Measurements from ENCODE around the gene ACVR1B.
A peak's percentile ranks its signal among the peaks of the same experiment; 100 is the strongest.
"Not testable (repeated sequence)": the region's sequence is repeated elsewhere in the genome, so short reads cannot be mapped to it uniquely, and the experiment has no call there.

Gene ACVR1B

DNA sequence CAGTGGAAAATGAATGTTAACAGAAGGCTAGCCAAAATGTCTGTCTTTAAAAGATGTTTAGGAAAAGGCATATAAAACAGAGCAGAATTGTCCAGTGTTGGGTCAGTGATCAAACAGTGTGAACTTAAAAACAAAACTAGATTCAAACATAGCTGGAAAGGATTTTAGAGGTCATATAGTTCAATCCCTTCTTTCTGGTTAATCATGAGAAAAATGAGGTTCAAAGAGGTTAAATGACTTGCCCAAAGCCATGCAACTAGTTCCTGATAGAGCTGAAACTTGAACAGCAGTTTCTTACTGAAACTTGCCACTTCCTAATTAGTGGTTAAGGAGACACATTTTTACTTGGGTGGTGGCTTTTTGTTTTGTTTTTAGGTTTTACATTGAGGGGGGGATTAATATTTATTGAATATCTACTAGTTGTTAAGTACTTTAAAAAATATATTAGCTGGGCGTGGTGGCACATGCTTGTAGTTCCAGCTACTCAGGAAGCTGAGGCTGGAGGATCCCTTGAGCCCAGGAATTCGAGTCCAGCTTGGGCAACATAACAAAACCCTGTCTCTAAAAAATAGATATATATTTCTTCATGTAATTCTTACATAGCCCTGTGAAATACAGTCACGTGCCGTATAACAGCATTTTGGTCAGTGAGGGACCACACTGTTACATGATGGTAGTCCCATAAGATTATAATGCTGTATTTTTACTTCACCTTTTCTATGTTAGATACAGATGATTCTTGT, 20.4 kb downstream of the ACVR1B start:
- DNase-seq, result peak; percentile 52

GRCh38 chr12:51972422-51972812, 20.9 kb downstream of the ACVR1B start:
- DNase-seq, result no peak

DNA sequence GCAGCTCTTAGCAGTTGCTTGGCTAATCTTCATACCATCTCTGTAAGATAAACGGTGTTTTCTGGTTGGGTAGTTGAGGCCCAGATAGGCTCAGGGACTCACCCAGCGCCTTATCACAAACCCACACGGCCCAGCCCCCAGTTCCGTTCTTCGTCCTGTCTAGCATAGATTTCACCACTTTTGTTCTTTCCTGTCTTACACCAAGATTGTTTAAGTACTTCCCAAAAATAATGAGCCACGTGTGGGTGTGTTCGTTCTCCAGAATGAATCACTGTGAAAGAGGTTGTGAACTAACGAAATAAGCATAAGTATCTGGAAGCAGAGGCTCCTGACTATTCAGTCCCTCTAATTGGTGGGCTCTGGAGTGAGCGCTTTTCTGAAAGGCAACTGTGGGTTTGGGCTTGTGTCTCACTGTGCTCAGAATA, 21.4 kb downstream of the ACVR1B start:
- DNase-seq, result peak; percentile 82

DNA sequence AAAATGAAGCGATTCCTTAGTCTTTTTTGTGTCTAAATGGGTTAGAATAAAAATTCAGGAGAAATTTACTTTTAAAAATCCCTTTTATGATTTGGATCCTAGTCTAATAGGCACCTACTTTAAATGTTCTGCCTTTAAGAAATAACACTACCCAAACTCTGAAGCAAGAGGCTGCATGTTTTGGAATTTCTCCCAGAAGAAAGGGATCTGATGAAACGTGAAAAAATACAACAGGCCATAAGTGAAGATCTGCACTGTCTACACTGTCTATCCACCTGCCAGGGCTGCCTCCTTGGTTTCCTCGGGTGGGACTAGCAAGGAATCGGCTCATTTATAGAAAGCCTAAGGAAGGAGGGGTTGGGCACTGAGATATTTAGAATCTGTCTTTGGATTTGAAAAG, 22.1 kb downstream of the ACVR1B start:
- no peak for DNase-seq

DNA sequence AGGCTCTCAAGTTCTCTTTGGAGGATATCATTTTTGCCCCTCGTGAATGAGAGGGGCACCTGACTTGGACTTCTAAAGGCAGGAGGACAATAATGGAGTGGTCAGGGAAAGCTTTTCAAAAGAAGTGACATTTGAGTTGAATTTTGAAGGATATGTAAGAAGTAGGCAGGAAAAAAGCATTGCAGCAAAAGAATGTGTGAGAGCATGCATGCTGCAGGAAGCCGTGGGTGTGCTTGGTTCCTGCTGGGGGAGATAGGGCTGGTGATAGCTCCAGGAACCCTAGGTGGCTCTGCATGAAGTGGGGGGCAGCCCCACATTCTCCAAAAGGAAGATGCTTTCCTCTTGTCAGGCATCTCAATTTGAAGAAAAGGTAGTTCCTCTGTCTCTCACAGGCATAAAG, 23.1 kb downstream of the ACVR1B start:
- peak; percentile 29 for DNase-seq

DNA sequence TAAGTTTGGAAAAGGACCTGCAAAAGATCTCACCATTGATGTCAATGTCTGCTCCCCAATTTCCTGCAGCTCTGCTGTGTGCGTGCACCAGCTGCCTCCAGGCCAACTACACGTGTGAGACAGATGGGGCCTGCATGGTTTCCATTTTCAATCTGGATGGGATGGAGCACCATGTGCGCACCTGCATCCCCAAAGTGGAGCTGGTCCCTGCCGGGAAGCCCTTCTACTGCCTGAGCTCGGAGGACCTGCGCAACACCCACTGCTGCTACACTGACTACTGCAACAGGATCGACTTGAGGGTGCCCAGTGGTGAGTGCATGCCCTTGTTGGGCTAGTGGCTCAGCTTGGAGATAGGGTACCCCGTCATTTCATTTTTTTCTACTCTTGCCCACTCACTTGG, 23.7 kb downstream of the ACVR1B start:
- DNase-seq, result no peak

GRCh38 chr12:51976376-51977160, 25.1 kb downstream of the ACVR1B start:
- DNase-seq, result no peak

- DNase-seq, result no peak
Measured at GRCh38 chr12:51977320-51977753, 25.8 kb downstream of the ACVR1B start.

GRCh38 chr12:51979306-51979705, 27.8 kb downstream of the ACVR1B start:
- not testable (repeated sequence) for DNase-seq

DNA sequence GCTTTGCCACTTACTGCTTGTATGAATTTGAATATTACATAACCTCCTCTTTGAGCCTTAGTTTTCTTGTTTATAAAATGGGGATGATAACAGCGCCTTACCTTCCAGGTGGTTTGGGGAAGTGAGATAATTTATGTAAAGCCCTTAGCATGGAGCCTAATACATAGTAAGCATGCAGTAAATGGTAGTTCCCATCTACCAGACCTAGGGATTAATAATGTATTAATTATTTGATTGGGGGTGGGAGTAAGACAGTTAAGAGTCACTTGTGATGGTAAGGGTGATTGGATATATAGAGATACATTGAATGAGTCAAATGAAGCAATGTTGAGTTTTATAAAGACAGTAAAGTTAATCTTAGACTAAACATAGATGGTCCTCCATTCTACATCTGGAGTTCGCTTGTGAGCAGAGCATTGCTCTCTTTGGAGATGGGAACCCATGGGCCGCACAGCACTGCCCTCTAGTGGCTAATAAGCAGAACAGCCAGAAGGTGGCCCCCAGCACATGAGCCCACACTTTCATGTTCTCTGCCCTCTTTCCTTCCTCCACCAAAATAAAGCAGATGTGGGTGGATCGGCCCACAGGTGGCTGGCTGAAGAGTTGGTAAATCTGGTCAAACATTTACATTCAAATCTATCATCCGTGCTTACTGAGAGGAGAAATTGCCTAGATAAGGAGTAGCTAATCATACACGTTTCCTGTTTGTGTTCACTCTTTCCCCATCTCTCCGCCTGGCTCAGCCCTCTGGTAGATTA, 28.7 kb downstream of the ACVR1B start:
- peak; percentile 75 for DNase-seq

- no peak for DNase-seq
Measured at GRCh38 chr12:51980809-51981127, 29.3 kb downstream of the ACVR1B start.

- DNase-seq, result no peak
Measured at GRCh38 chr12:51984657-51985056, 33.2 kb downstream of the ACVR1B start.

DNA sequence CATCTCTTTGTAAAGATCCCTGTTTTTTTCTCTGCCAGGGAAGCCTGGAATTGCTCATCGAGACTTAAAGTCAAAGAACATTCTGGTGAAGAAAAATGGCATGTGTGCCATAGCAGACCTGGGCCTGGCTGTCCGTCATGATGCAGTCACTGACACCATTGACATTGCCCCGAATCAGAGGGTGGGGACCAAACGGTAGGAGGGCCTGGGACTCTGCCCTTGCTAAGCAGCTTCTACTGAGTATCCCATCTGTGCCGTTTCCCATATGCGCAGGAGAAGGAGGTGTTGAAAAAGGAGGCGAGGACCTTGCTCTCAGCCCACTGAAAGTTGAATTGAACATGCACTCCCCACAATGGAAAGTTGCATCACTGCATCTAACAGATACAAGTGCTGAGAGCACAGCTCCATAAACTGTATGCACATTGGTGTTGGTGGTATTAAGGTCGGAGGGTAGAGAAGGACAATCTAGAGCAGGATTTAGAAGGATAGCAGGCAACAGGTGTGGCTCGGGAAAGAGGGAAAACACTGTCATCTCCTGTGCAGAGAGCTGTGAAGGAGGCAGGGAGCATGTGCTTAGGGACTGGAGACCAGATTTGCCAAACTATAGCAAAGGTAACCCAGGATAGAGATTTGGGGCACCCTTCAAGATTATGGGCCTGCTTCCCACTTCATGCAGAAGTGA, 33.8 kb downstream of the ACVR1B start:
- no peak for DNase-seq

DNA sequence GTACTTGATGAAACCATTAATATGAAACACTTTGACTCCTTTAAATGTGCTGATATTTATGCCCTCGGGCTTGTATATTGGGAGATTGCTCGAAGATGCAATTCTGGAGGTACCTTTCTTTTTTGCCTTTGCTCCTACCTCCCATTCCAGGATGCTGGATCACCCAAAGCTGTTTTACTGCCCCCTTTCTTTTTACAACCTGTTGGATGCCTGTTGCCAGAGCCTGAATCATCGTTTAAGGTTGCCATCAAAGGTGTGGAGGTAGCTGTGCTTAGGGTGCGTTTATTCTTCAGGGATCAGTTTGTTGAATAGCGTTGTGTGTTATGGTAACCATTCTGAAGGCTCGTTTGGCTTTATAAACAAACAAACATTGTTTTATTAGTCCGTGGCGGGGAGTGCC, 35.3 kb downstream of the ACVR1B start:
- DNase-seq, result no peak

GRCh38 chr12:51992246-51992645, 40.7 kb downstream of the ACVR1B start:
- DNase-seq, result no peak

- no peak for DNase-seq
Measured at GRCh38 chr12:51994539-51994820, 43.0 kb downstream of the ACVR1B start.

- DNase-seq, result no peak
Measured at GRCh38 chr12:51994959-51995358, 43.5 kb downstream of the ACVR1B start.

DNA sequence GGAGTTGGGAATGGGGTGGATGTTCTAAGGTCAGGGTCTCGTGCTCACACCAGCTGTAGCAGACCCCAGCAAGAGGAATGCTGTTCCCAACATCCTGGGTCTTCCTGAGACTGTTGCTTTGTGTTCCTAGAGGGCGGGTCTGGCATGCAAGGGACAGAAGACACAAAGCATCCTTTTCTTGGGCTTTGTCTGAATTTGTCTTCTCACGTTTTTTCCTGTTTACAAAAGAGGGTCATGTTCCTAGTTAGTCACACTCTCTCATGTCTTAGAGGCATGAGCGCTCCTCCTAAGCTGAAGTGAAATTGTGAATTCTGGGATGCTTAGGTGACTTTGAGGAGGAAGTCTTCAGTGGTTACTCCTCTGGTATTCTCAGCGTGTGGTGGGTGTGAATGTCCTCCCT, 45.6 kb downstream of the ACVR1B start:
- no peak for DNase-seq

- no peak for DNase-seq
Measured at GRCh38 chr12:52003016-52003550, 51.6 kb downstream of the ACVR1B start.

- no peak for DNase-seq
Measured at GRCh38 chr12:52003591-52003990, 52.1 kb downstream of the ACVR1B start.

DNA sequence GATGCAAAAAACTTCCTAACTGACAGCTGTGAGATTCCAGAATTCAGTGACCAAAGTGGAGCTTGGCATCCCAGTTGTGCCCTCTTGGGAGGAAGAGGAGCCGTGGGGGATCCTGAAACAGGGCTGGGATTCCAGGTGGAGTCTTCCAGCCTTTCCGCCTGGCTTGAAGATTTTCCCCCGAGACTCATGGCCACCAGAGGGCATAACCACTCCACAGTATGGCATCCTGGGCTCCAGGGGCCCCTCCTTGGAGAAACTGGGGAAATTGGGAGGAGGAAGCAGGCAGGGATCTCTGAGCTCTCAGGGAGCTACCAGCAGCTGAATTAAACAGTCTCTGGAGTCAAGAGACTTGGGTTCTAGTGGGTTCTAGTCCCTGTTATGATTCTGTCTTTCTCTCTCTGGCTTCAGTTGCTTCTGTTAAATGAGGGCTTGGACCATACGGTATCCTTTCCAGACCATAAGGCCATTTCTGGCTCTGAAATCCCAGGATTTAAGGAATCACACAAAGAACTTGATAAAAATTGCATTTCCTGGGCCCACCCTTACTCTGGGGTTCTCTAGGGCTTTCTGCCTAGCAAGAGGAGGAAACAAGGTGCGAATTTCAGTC, 52.6 kb downstream of the ACVR1B start:
- DNase-seq, result no peak

DNA sequence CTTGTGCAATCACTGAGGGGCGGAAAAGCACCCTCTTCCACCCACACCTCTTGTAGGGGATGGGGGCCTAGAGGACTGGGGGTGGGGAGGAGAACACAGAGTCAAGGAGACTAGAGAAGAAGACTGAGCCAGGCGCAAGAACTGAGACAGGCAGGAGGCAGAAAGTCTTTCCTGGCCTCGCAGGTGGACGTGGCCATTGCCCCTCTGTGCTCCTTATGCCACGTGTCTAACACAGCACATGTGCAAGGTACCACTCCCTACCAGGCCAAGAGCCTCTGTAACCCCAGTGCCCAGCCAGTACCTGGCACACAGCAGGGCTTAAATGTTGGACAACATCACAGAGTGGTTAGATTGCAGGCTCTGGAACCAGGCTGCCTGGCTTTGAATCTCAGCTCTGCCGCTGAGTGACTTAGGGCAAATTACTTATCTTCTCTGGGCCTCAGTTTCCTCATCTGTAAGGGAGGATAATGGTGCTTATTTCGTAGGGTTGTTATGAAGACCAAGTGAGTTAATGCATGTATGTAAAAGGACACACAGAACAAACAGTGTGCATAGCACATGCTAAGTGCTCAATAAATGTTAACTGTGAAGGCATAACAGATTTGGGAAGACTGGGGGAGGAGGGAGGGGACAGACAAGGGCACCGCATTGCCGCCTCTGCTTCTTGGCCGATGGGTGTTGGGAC, 53.9 kb downstream of the ACVR1B start:
- no peak for DNase-seq

Measured in activated CD4-positive, alpha-beta T cell treated with anti-CD3 and anti-CD28 coated beads, Interleukin-2, amount 50 U/mL, for 16 hours (primary cell).